ENCODE data around the gene GGCX. TPM values are rescaled to one million over a fixed set of nuclear protein-coding genes. Genes with fewer than 3 reads are reported as not detected.

The GGCX gene
- total and polyA plus RNA-seq, 2 of the 13 experiments (the other 11 are each of a cell fraction or from before 2014, with no cell fraction given), result 72.5 to 103 TPM

- peak; percentile 11; the same call in 1 of the 2 replicates for TF ChIP-seq ZNF276 (CRISPR knock-in tag; IDR thresholded peaks at IDR 0.05; ENCODE audit: low read depth)
- peak; percentile 70; the same call in 1 of the 2 replicates for TF ChIP-seq ZNF12 (CRISPR knock-in tag; IDR thresholded peaks at IDR 0.05)
- peak; percentile 78; the same call in 1 of the 2 replicates for TF ChIP-seq CENPT (CRISPR knock-in tag; IDR thresholded peaks at IDR 0.05; ENCODE audit: low read depth)
- no peak for TF ChIP-seq SRSF4 (IDR thresholded peaks at IDR 0.05; ENCODE audit: low read depth, low read length, poor library complexity, severe bottlenecking)
- TF ChIP-seq HINFP (CRISPR knock-in tag; IDR thresholded peaks at IDR 0.05; ENCODE audit: low read depth), result peak; percentile 78
- TF ChIP-seq HDAC1 (CRISPR knock-in tag; IDR thresholded peaks at IDR 0.05), result peak; percentile 3; the same call in 1 of the 2 replicates
- peak; percentile 71 for TF ChIP-seq THRA (CRISPR knock-in tag; IDR thresholded peaks at IDR 0.05; ENCODE audit: borderline replicate concordance)
- peak; percentile 90 for TF ChIP-seq ZNF343 (CRISPR knock-in tag; IDR thresholded peaks at IDR 0.05)
- TF ChIP-seq MAZ (IDR thresholded peaks at IDR 0.05; ENCODE audit: borderline replicate concordance, low read depth, low read length), result peak; percentile 96; the same call in 1 of the 2 replicates
- peak; percentile 81 for TF ChIP-seq MAZ (CRISPR knock-in tag; IDR thresholded peaks at IDR 0.05; ENCODE audit: low read depth)
- TF ChIP-seq SIN3B (IDR thresholded peaks at IDR 0.05; ENCODE audit: low read length), result no peak; the same call in 1 of the 2 replicates
- no peak for TF ChIP-seq SUZ12 (IDR thresholded peaks at IDR 0.05; ENCODE audit: low read depth, low read length)
- no peak; the same call in 1 of the 2 replicates for TF ChIP-seq ZNF792 (CRISPR knock-in tag; IDR thresholded peaks at IDR 0.05)
- TF ChIP-seq NCOR1 (IDR thresholded peaks at IDR 0.05; ENCODE audit: borderline replicate concordance, low read length), result no peak; the same call in 1 of the 2 replicates
- TF ChIP-seq ATF3 (CRISPR knock-in tag; IDR thresholded peaks at IDR 0.05), result peak; percentile 80
- TF ChIP-seq FOSL2 (CRISPR knock-in tag; IDR thresholded peaks at IDR 0.05), result peak; percentile 63
- TF ChIP-seq ZNF33A (CRISPR knock-in tag; IDR thresholded peaks at IDR 0.05; ENCODE audit: borderline replicate concordance), result peak; percentile 55; the same call in 1 of the 2 replicates
- TF ChIP-seq SP4 (CRISPR knock-in tag; IDR thresholded peaks at IDR 0.05), result peak; percentile 93
- TF ChIP-seq PAF1 (CRISPR knock-in tag; IDR thresholded peaks at IDR 0.05), result no peak
- TF ChIP-seq MEIS1 (CRISPR knock-in tag; IDR thresholded peaks at IDR 0.05; ENCODE audit: borderline replicate concordance), result peak; percentile 73
- peak; percentile 88 for TF ChIP-seq TEAD3 (CRISPR knock-in tag; optimal IDR thresholded peaks at IDR 0.05; ENCODE audit: borderline replicate concordance)
- peak; percentile 29 for TF ChIP-seq CCAR2 (optimal IDR thresholded peaks at IDR 0.05; ENCODE audit: low read depth, low read length)
- no peak for TF ChIP-seq CENPX (CRISPR knock-in tag; IDR thresholded peaks at IDR 0.05)
- TF ChIP-seq ZNF382 (CRISPR knock-in tag; IDR thresholded peaks at IDR 0.05; ENCODE audit: borderline replicate concordance), result no peak
- peak; percentile 12; the same call in 1 of the 2 replicates for TF ChIP-seq ZNF451 (CRISPR knock-in tag; IDR thresholded peaks at IDR 0.05)
- 0 out of 2 replicates have a peak, but pooled peaks have one; percentile 21 for TF ChIP-seq ARNTL (CRISPR knock-in tag; IDR thresholded peaks at IDR 0.05)
Measured at GRCh38 chr2:85538507-85539360, 22.6 kb downstream of the GGCX start, which contains the start of gene MAT2A (continued).

Data from HepG2 (cell line).